LNCaP clone FGC (cell line): ENCODE results near the gene MXRA8.

Experiments used
- DNase-seq: peaks from one replicate; pipeline ENCODE4 v3.0.0-alpha.2; 2011; ENCODE audit warnings: low read depth
- H3K4me3 ChIP-seq: 2 replicates; pipeline ENCODE4 v1.5.1; 2011; ENCODE audit warnings: mild to moderate bottlenecking, low read depth, low read length, control low read depth
- CTCF ChIP-seq: IDR thresholded peaks from 2 replicates; pipeline ENCODE4 v1.5.1; 2012; ENCODE audit warnings: mild to moderate bottlenecking; ENCODE audit not compliant: control insufficient read depth, insufficient read depth; ENCODE audit errors: extremely low read depth

Gene MXRA8

GRCh38 chr1:1377540-1378205 is 19.3 kb upstream of the MXRA8 start:
- no peak overlapping the region for H3K4me3 ChIP-seq
- no peak for TF ChIP-seq CTCF
- DNase-seq, result no peak

- no peak for DNase-seq
- TF ChIP-seq CTCF, result no peak
- H3K4me3 ChIP-seq, result peak overlapping the region; percentile 85
These were observed 18.3 kb upstream of the MXRA8 start for GRCh38 chr1:1376551-1377226.

GRCh38 chr1:1374929-1375662 is 16.7 kb upstream of the MXRA8 start, which contains the start of gene AURKAIP1:
Gene AURKAIP1, minus strand, starts transcription at chr1:1375207. Its CDS starts 451 bp downstream, at chr1:1374756.
- peak; percentile 99 for DNase-seq
- H3K4me3 ChIP-seq, result peak within 1 kb of the TSS; percentile 85
- TF ChIP-seq CTCF, result peak; percentile 23

GRCh38 chr1:1374589-1374928 is 16.2 kb upstream of the MXRA8 start:
- TF ChIP-seq CTCF, result no peak
- no peak for DNase-seq

GRCh38 chr1:1373815-1374588 is 15.6 kb upstream of the MXRA8 start:
- peak overlapping the region; percentile 85 for H3K4me3 ChIP-seq
- TF ChIP-seq CTCF, result no peak
- no peak for DNase-seq

More at GRCh38 chr1:1374589-1374928, 16.2 kb upstream of the MXRA8 start:
- H3K4me3 ChIP-seq, result peak overlapping the region; percentile 85

GRCh38 chr1:1373051-1373814 is 14.9 kb upstream of the MXRA8 start:
- no peak for DNase-seq
- H3K4me3 ChIP-seq, result peak overlapping the region; percentile 85
- TF ChIP-seq CTCF, result no peak
